ENCODE measurements around the gene TFCP2L1.

Gene TFCP2L1

DNA sequence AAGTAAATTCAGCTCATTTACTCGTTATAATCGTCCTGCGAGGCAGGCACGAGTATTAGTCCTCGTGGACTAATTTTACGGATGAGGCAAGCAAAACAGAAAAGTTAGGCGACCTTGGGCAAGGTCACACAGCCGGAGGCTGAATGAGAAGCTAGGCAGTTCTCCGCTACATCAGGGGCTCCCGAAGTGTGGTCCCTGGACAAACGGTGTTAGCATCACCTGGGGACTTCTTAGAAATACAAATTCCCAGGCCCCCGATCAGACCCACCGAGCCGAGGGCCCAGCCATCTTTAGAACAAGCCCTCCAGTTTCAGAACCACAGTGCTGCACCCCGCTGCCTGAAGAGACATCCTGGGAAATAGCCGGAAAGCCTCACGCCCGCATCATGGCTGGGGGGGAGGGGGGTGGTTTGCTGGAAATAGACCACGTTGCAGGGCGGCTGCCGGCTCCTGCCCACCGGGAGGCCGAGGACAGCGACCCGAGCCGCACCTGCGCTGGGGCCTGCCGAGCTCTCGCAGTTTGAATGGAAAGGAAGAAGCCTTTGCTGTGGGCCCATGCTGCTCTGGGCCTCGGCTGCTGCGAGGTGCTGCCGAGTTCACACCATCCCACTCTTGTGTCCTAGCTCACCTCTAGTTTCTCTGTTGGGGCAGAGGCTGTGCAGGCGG lies 72.2 kb downstream of the TFCP2L1 start:
- H3K4me1 ChIP-seq (ENCODE audit: insufficient read depth, low read length, severe bottlenecking), result no peaks in the 10 kb centered on the region
- H3F3A ChIP-seq (ENCODE audit: insufficient read depth, low read length), result no peaks in the 10 kb centered on the region
- no peak overlapping the region for H3K4me2 ChIP-seq (ENCODE audit: low read length)
- no peaks in the 10 kb centered on the region for H3K79me2 ChIP-seq (ENCODE audit: insufficient read depth, low read length)
- H3K9me2 ChIP-seq (ENCODE audit: low read depth, low read length), result no peaks in the 10 kb centered on the region
- no peak overlapping the region for H2AFZ ChIP-seq (ENCODE audit: low read length)
- no peaks in the 10 kb centered on the region for H3K9me3 ChIP-seq (ENCODE audit: low read length)
- H3K27me3 ChIP-seq (ENCODE audit: insufficient read depth, low read length), result 0 out of 2 replicates have a peak, but pooled peaks cover 4% of the 10 kb centered on the region
- H4K20me1 ChIP-seq (ENCODE audit: insufficient read depth, low read length), result no peaks in the 10 kb centered on the region
- no peak overlapping the region for H3K27ac ChIP-seq (ENCODE audit: low read depth, low read length, poor library complexity, severe bottlenecking)
- no peaks in the 10 kb centered on the region for H3K36me3 ChIP-seq (ENCODE audit: insufficient read depth, low read length)
- TF ChIP-seq, protein P1, sequence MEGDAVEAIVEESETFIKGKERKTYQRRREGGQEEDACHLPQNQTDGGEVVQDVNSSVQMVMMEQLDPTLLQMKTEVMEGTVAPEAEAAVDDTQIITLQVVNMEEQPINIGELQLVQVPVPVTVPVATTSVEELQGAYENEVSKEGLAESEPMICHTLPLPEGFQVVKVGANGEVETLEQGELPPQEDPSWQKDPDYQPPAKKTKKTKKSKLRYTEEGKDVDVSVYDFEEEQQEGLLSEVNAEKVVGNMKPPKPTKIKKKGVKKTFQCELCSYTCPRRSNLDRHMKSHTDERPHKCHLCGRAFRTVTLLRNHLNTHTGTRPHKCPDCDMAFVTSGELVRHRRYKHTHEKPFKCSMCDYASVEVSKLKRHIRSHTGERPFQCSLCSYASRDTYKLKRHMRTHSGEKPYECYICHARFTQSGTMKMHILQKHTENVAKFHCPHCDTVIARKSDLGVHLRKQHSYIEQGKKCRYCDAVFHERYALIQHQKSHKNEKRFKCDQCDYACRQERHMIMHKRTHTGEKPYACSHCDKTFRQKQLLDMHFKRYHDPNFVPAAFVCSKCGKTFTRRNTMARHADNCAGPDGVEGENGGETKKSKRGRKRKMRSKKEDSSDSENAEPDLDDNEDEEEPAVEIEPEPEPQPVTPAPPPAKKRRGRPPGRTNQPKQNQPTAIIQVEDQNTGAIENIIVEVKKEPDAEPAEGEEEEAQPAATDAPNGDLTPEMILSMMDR (IDR thresholded peaks at IDR 0.05; ENCODE audit: low read length), result no peak
- TF ChIP-seq EZH2 (IDR thresholded peaks at IDR 0.05; ENCODE audit: borderline replicate concordance, low read length), result no peak
- no peak overlapping the region for H3K9ac ChIP-seq (ENCODE audit: low read length)
- no peak overlapping the region for H3K4me3 ChIP-seq (ENCODE audit: low read depth, low read length, poor library complexity, severe bottlenecking)

DNA sequence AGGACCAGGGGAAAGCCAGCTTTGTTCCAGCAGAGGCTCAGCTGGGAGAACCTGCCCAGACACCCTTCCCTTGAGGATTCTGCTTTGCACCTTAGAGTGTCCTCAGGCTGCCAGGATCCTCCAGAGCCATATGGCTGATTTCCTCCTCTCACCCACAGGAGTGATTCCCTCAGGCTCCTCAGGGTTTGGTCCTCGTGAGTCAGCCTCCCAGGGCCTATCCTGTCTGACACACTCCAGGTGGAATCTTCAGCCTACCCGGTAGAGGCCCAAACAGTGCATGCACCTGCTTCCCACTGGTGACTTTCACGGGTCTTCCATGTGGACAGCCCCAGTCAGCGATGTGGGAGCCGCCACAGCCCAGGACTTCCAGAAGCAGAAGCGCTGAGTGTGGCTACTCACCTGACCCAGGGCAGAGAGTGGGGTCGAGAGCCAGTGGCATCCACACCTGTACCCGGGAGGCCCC lies 73.3 kb downstream of the TFCP2L1 start:
- Histone ChIP-seq H3F3A (ENCODE audit: insufficient read depth, low read length) (no peaks in the 10 kb centered on the region), H3K27me3 (ENCODE audit: insufficient read depth, low read length) (0 out of 2 replicates have a peak, but pooled peaks cover 4% of the 10 kb centered on the region), H3K9me3 (ENCODE audit: low read length) (no peaks in the 10 kb centered on the region), H3K9ac (ENCODE audit: low read length) (no peak overlapping the region), H4K20me1 (ENCODE audit: insufficient read depth, low read length) (no peaks in the 10 kb centered on the region), H3K79me2 (ENCODE audit: insufficient read depth, low read length) (no peaks in the 10 kb centered on the region), H3K27ac (ENCODE audit: low read depth, low read length, poor library complexity, severe bottlenecking) (no peak overlapping the region), H3K4me3 (ENCODE audit: low read depth, low read length, poor library complexity, severe bottlenecking) (no peak overlapping the region), H2AFZ (ENCODE audit: low read length) (no peak overlapping the region), H3K4me1 (ENCODE audit: insufficient read depth, low read length, severe bottlenecking) (no peaks in the 10 kb centered on the region), H3K4me2 (ENCODE audit: low read length) (no peak overlapping the region), H3K36me3 (ENCODE audit: insufficient read depth, low read length) (no peaks in the 10 kb centered on the region), H3K9me2 (ENCODE audit: low read depth, low read length) (no peaks in the 10 kb centered on the region)
- TF ChIP-seq, protein P1 (IDR thresholded peaks at IDR 0.05; ENCODE audit: low read length), result no peak
- no peak for TF ChIP-seq EZH2 (IDR thresholded peaks at IDR 0.05; ENCODE audit: borderline replicate concordance, low read length)

DNA sequence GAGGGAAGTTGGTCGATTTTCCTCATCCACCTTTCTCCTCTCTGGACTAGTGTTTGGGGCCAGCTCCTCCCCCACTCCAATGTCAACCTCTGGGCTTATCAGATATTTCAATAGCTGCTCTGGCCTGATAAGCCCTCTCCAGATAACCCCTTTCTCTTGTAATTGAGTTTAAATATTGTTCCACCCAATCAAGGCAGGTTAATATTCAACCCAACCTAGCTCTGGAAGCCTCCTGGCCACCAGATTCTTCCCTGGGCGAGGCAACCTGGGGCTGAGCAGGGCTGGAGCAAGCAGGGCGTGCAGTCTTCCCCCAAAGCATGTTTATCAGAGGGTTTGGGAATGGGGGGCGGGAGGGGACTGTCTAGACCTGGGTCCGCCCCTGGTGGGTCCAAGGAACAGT lies 73.8 kb downstream of the TFCP2L1 start:
- Histone ChIP-seq H3K9me3 (ENCODE audit: low read length) (no peaks in the 10 kb centered on the region), H3K36me3 (ENCODE audit: insufficient read depth, low read length) (no peaks in the 10 kb centered on the region), H3K9ac (ENCODE audit: low read length) (no peak overlapping the region), H2AFZ (ENCODE audit: low read length) (no peak overlapping the region), H4K20me1 (ENCODE audit: insufficient read depth, low read length) (no peaks in the 10 kb centered on the region), H3K9me2 (ENCODE audit: low read depth, low read length) (no peaks in the 10 kb centered on the region), H3K79me2 (ENCODE audit: insufficient read depth, low read length) (no peaks in the 10 kb centered on the region), H3K27me3 (ENCODE audit: insufficient read depth, low read length) (0 out of 2 replicates have a peak, but pooled peaks cover 4% of the 10 kb centered on the region), H3F3A (ENCODE audit: insufficient read depth, low read length) (no peaks in the 10 kb centered on the region), H3K4me2 (ENCODE audit: low read length) (no peak overlapping the region), H3K27ac (ENCODE audit: low read depth, low read length, poor library complexity, severe bottlenecking) (no peak overlapping the region), H3K4me1 (ENCODE audit: insufficient read depth, low read length, severe bottlenecking) (no peaks in the 10 kb centered on the region), H3K4me3 (ENCODE audit: low read depth, low read length, poor library complexity, severe bottlenecking) (no peak overlapping the region)
- TF ChIP-seq, protein P1 (IDR thresholded peaks at IDR 0.05; ENCODE audit: low read length), result no peak
- TF ChIP-seq EZH2 (IDR thresholded peaks at IDR 0.05; ENCODE audit: borderline replicate concordance, low read length), result no peak

Data from OCI-LY1 (cell line).